H1 (cell line): ENCODE results near the gene CORO2B. TPM values are rescaled to one million over a fixed set of nuclear protein-coding genes. Genes with fewer than 3 reads are reported as not detected.

ENCODE experiments used
- ATF3 ChIP-seq: IDR thresholded peaks from 2 replicates; pipeline ENCODE4 v1.6.1; 2011; ENCODE audit warnings: low read depth, mild to moderate bottlenecking, low read length; ENCODE audit not compliant: insufficient read depth
- BRCA1 ChIP-seq: IDR thresholded peaks from 2 replicates; pipeline ENCODE4 v1.6.1; 2012; ENCODE audit warnings: low read depth, low read length, improper control_type of control experiment
- CREB1 ChIP-seq: IDR thresholded peaks from 2 replicates; pipeline ENCODE4 v1.6.1; 2012; ENCODE audit warnings: inconsistent platforms
- JUN ChIP-seq: IDR thresholded peaks from 2 replicates; pipeline ENCODE4 v1.6.1; 2011; ENCODE audit warnings: low read depth, mild to moderate bottlenecking, improper control_type of control experiment, low read length
- MAFK ChIP-seq: IDR thresholded peaks from 2 replicates; pipeline ENCODE4 v1.6.1; 2012; ENCODE audit warnings: low read depth, mild to moderate bottlenecking, improper control_type of control experiment, low read length
- NANOG ChIP-seq: IDR thresholded peaks from 2 replicates; pipeline ENCODE4 v1.6.1; 2011; ENCODE audit warnings: low read length, low read depth, mild to moderate bottlenecking, inconsistent platforms; ENCODE audit not compliant: insufficient read depth, poor library complexity, severe bottlenecking
- SIX5 ChIP-seq: IDR thresholded peaks from 2 replicates; pipeline ENCODE4 v1.6.1; 2011; ENCODE audit warnings: mild to moderate bottlenecking, low read depth, low read length
- SP2 ChIP-seq: IDR thresholded peaks from 2 replicates; pipeline ENCODE4 v1.6.1; 2012; ENCODE audit warnings: mild to moderate bottlenecking, low read length, inconsistent platforms
- SUZ12 ChIP-seq: fragments of 200-600 bp; sonication (generic); IDR thresholded peaks from 2 replicates; pipeline ENCODE4 v1.6.1; 2012; ENCODE audit warnings: mild to moderate bottlenecking, inconsistent platforms, low read length, moderate library complexity, mixed read lengths
- USF2 ChIP-seq: IDR thresholded peaks from 2 replicates; pipeline ENCODE4 v1.6.1; 2011; ENCODE audit warnings: low read length, improper control_type of control experiment
- polyA plus RNA-seq, 7 experiments: library from polyadenylated mRNA; depleted of rRNA in 3 of 7; stranded (reverse) in 5 of 7; unstranded in 2 of 7; fragments of >200 nt in 5 of 7; fragments of 200-250 nt in 2 of 7; gene quantifications; 1 replicate in 5 of 7; 2 replicates in 1 of 7; 4 replicates in 1 of 7; pipeline versions ENCODE4 v1.2.1 to v1.2.3, GENCODE V29; 2011 to 2013; ENCODE audit warnings: missing spikeins in 2 of 7, mixed read lengths in 2 of 7
- total RNA-seq: library from RNA; stranded (reverse); fragmentation: NEBNext Ultra II Directional; extraction: Animal tissue kit (Norgen Biotek cat#: 25700); gene quantifications from 2 replicates; pipeline ENCODE4 v1.2.1, GENCODE V29; 2021

CORO2B gene
- total and polyA plus RNA-seq, 2 of the 8 experiments (the other 6 are each of a cell fraction or from before 2014, with no cell fraction given), result 3.4 to 6.7 TPM

GRCh38 chr15:68578980-68579935, at the start of gene CORO2B (continued):
- TF ChIP-seq SUZ12, result 0 out of 2 replicates have a peak, but pooled peaks have one; percentile 28
- TF ChIP-seq CREB1, result no peak
- TF ChIP-seq JUN, result no peak
- TF ChIP-seq NANOG, result no peak
- TF ChIP-seq MAFK, result no peak
- TF ChIP-seq SIX5, result no peak
- no peak for TF ChIP-seq USF2
- no peak for TF ChIP-seq BRCA1
- no peak for TF ChIP-seq ATF3
- no peak for TF ChIP-seq SP2
